SU-DHL-6 (cell line): ENCODE data around the gene GMEB2.
A peak's percentile ranks its signal among the peaks of the same experiment; 100 is the strongest.
"Not testable (repeated sequence)": the region's sequence is repeated elsewhere in the genome, so short reads cannot be mapped to it uniquely, and the experiment has no call there.

Experiments used
- H2AFZ ChIP-seq: fragments of 200-600 bp; sonication (generic); 2 replicates; pipeline ENCODE4 v1.6.1; 2014; ENCODE audit warnings: low read depth, mild to moderate bottlenecking, moderate library complexity, mixed read lengths, antibody characterized with exemption, low read length; ENCODE audit not compliant: severe bottlenecking
- H3F3A ChIP-seq: fragments of 200-600 bp; shearing (Covaris generic); 2 replicates; pipeline ENCODE4 v1.6.0; 2016; ENCODE audit warnings: antibody characterized with exemption, mild to moderate bottlenecking; ENCODE audit not compliant: insufficient read depth
- H3K27ac ChIP-seq: fragments of 200-600 bp; sonication (generic); 2 replicates; pipeline ENCODE4 v1.5.1; 2016; ENCODE audit warnings: low read depth, mild to moderate bottlenecking, low read length, moderate library complexity, mixed read lengths
- H3K27me3 ChIP-seq: fragments of 200-600 bp; sonication (generic), shearing (Covaris generic); 2 replicates; pipeline ENCODE4 v1.6.0; 2014; ENCODE audit warnings: mild to moderate bottlenecking, low read length
- H3K36me3 ChIP-seq: fragments of 200-600 bp; sonication (generic); 2 replicates; pipeline ENCODE4 v1.6.1; 2014; ENCODE audit warnings: mild to moderate bottlenecking, low read length, mixed read lengths
- H3K4me2 ChIP-seq: fragments of 300-600, 200-600 bp; shearing (Covaris generic), sonication (generic); 2 replicates; pipeline ENCODE4 v1.6.0; 2014; ENCODE audit warnings: low read length, low read depth, mild to moderate bottlenecking; ENCODE audit not compliant: poor library complexity, severe bottlenecking
- H3K4me3 ChIP-seq: fragments of 200-600 bp; sonication (generic); 2 replicates; pipeline ENCODE4 v1.5.1; 2014; ENCODE audit warnings: antibody characterized with exemption, low read length, mild to moderate bottlenecking, mixed read lengths; ENCODE audit not compliant: insufficient read depth, poor library complexity, severe bottlenecking
- H3K79me2 ChIP-seq: fragments of 200-600 bp; sonication (generic); 2 replicates; pipeline ENCODE4 v1.6.1; 2014; ENCODE audit warnings: mild to moderate bottlenecking, low read length, moderate library complexity; ENCODE audit not compliant: insufficient read depth
- H3K9ac ChIP-seq: fragments of 200-600 bp; sonication (generic); 2 replicates; pipeline ENCODE4 v1.7.0; 2014; ENCODE audit warnings: mild to moderate bottlenecking, low read length
- H3K9me2 ChIP-seq: fragments of 200-600 bp; sonication (generic); replicated peaks from 2 replicates; pipeline ENCODE4 v1.6.1; 2014; ENCODE audit warnings: low read length; ENCODE audit not compliant: insufficient read depth
- H3K9me3 ChIP-seq: fragments of 200-600 bp; sonication (generic); 2 replicates; pipeline ENCODE4 v1.6.1; 2014; ENCODE audit warnings: low read length, mixed read lengths; ENCODE audit not compliant: insufficient read depth
- H4K20me1 ChIP-seq: fragments of 200-600 bp; sonication (generic); 2 replicates; pipeline ENCODE4 v1.6.1; 2014; ENCODE audit warnings: low read depth, mild to moderate bottlenecking, antibody characterized with exemption, low read length, moderate library complexity, mixed read lengths
- EZH2phosphoT487 ChIP-seq: fragments of 200-600 bp; sonication (generic), shearing (Covaris generic); conservative IDR thresholded peaks from 2 replicates; pipeline ENCODE4 v1.6.1; 2018; ENCODE audit warnings: mild to moderate bottlenecking, antibody characterized with exemption, low read length, moderate library complexity, mixed read lengths
- TF ChIP-seq, protein P1 (sequence below): fragments of 200-600 bp; sonication (generic); IDR thresholded peaks from one replicate; pipeline ENCODE4 v1.5.1; 2017; ENCODE audit warnings: antibody characterized with exemption, mild to moderate bottlenecking, low read length, moderate library complexity; ENCODE audit not compliant: insufficient read depth, poor library complexity, severe bottlenecking

GMEB2 gene

DNA sequence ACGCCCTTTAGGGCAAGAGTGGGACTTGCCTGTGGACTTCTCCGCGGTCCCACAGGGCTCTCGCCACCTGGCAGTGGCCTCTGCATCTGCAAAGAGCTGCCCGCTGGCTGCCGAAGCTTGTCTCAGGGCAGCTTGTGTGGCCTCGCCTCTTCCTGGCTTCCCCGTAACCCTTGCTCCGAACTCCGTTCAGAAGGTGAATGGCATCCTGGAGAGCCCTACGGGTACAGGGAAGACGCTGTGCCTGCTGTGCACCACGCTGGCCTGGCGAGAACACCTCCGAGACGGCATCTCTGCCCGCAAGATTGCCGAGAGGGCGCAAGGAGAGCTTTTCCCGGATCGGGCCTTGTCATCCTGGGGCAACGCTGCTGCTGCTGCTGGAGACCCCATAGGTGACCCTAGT lies 34.2 kb upstream of the GMEB2 start:
- no peak overlapping the region for H3K27ac ChIP-seq
- H3K36me3 ChIP-seq = no peaks in the 10 kb centered on the region
- H2AFZ ChIP-seq = no peak overlapping the region
- no peaks in the 10 kb centered on the region for H3F3A ChIP-seq
- no peak overlapping the region for H3K4me3 ChIP-seq
- peaks cover 13% of the 10 kb centered on the region for H3K79me2 ChIP-seq
- no peaks in the 10 kb centered on the region for H3K27me3 ChIP-seq
- H3K9ac ChIP-seq = no peak overlapping the region
- no peaks in the 10 kb centered on the region for H3K9me3 ChIP-seq
- H3K9me2 ChIP-seq = no peaks in the 10 kb centered on the region
- H3K4me2 ChIP-seq = no peak overlapping the region
- TF ChIP-seq, protein P1, sequence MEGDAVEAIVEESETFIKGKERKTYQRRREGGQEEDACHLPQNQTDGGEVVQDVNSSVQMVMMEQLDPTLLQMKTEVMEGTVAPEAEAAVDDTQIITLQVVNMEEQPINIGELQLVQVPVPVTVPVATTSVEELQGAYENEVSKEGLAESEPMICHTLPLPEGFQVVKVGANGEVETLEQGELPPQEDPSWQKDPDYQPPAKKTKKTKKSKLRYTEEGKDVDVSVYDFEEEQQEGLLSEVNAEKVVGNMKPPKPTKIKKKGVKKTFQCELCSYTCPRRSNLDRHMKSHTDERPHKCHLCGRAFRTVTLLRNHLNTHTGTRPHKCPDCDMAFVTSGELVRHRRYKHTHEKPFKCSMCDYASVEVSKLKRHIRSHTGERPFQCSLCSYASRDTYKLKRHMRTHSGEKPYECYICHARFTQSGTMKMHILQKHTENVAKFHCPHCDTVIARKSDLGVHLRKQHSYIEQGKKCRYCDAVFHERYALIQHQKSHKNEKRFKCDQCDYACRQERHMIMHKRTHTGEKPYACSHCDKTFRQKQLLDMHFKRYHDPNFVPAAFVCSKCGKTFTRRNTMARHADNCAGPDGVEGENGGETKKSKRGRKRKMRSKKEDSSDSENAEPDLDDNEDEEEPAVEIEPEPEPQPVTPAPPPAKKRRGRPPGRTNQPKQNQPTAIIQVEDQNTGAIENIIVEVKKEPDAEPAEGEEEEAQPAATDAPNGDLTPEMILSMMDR = no peak
- no peak for TF ChIP-seq EZH2phosphoT487
- no peaks in the 10 kb centered on the region for H4K20me1 ChIP-seq

DNA sequence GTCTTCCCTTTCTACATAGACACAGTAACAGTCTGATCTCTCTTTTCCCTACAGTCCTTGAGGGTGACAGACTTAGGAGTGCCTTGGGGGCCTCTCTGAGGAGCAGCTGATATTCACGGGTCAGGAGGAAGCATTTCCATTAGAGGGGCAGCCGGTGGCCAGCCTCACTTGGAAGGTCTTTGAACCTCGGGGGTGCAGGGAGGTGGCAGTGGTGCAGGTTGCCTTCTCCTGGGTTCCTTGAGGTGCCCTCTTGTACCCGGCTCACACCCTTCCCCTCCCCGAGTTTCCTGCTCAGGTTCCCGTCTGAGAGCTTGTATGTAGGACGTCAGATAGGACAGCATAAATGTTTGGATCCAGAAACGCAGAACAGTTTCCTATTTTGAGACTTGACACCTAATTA lies 33.7 kb upstream of the GMEB2 start:
- Histone ChIP-seq H3K79me2 (peaks cover 13% of the 10 kb centered on the region), H3K36me3 (no peaks in the 10 kb centered on the region)
- no peak for TF ChIP-seq EZH2phosphoT487
- TF ChIP-seq, protein P1 = no peak

DNA sequence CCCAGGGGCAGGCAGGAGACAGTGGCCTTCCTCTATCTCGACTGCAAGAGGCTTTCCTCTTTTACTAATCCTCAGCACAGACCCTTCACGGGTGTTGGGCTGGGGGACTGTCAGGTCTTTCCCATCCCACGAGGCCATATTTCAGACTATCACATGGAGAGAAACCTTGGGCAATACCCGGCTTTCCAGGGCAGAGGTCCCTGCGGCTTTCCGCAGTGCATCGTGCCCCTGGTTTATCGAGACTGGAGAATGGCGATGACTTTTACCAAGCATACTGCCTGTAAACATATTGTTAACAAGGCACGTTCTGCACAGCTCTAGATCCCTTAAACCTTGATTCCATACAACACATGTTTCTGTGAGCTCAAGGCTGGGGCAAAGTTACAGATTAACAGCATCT lies 33.3 kb upstream of the GMEB2 start:
- H3K27ac ChIP-seq, H2AFZ ChIP-seq, H3K9ac ChIP-seq, H3K9me2 ChIP-seq, H3K9me3 ChIP-seq, H3K4me3 ChIP-seq, H3K36me3 ChIP-seq, H3K27me3 ChIP-seq, H3K4me2 ChIP-seq, H3F3A ChIP-seq, H4K20me1 ChIP-seq: not testable (repeated sequence)
- H3K79me2 ChIP-seq = peaks cover 13% of the 10 kb centered on the region

More for the DNA sequence above, 33.7 kb upstream of the GMEB2 start:
- no peaks in the 10 kb centered on the region for H3K9me2 ChIP-seq
- H3K4me2 ChIP-seq = no peak overlapping the region
- H3K9me3 ChIP-seq = no peaks in the 10 kb centered on the region
- no peak overlapping the region for H3K9ac ChIP-seq
- H4K20me1 ChIP-seq = no peaks in the 10 kb centered on the region
- no peak overlapping the region for H3K27ac ChIP-seq
- H3F3A ChIP-seq = no peaks in the 10 kb centered on the region
- no peaks in the 10 kb centered on the region for H3K27me3 ChIP-seq
- no peak overlapping the region for H3K4me3 ChIP-seq
- H2AFZ ChIP-seq = no peak overlapping the region

DNA sequence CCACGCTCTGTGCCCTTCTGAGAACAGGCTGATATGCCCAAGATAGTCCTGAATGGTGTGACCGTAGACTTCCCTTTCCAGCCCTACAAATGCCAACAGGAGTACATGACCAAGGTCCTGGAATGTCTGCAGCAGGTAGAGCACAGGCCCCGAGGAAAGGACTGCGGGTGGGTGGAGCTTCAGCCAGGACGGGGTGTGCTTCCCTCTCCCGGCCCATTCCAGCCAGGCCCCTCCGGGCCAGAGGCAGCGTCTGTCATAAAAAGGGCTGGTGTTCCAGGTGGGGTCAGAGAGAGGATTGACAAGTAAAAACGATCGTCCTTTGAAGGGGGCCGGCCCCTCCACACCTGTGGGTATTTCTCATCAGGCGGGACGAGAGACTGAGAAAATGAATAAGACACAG lies 32.5 kb upstream of the GMEB2 start:
- no peaks in the 10 kb centered on the region for H3F3A ChIP-seq
- H3K4me3 ChIP-seq = peak overlapping the region; percentile 75
- H3K9me2 ChIP-seq = no peaks in the 10 kb centered on the region
- peaks cover 13% of the 10 kb centered on the region for H3K79me2 ChIP-seq
- no peaks in the 10 kb centered on the region for H3K9me3 ChIP-seq
- no peaks in the 10 kb centered on the region for H3K36me3 ChIP-seq
- H4K20me1 ChIP-seq = no peaks in the 10 kb centered on the region
- no peak for TF ChIP-seq EZH2phosphoT487
- TF ChIP-seq, protein P1 = no peak
- no peak overlapping the region for H2AFZ ChIP-seq
- peak overlapping the region; percentile 65 for H3K4me2 ChIP-seq
- H3K27me3 ChIP-seq = no peaks in the 10 kb centered on the region
- H3K27ac ChIP-seq = no peak overlapping the region
- H3K9ac ChIP-seq = peak overlapping the region; percentile 75
